Measurements from ENCODE around the gene CUL5. TPM values are rescaled to one million over a fixed set of nuclear protein-coding genes. Genes with fewer than 3 reads are reported as not detected.

CUL5 gene
- total and polyA plus RNA-seq, 2 of the 4 experiments (the other 2 are of a cell fraction) = 8.8 to 31.0 TPM

DNA sequence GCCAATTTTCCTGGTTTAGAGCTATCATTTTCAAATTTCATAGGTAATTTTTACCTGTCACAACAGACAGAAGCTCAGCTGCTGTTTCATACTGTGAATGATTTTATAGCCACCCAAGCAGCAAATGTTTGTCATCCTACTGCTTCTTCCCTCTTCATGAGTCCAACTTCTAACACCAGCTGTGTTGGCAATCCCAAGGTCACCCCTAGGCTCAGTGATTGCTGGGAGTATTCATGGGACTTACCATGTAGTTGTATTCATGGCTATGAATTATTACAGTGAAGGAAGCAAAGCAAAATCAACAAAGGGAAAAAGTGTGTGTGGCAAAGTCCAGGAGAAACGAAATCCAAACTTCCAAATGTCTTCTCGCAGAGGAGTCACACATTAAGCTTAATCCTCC, 28.5 kb downstream of the CUL5 start:
- Histone ChIP-seq H4K8ac (ENCODE audit: low read depth in 2 of 2, low read length in 2 of 2) (peak overlapping the region; percentile 10 to 33; a peak in 1 of 4 replicates), H2AK9ac (replicated peaks; ENCODE audit: low read depth, low read length, poor library complexity) (no peak overlapping the region), H3K27ac (ENCODE audit: insufficient read depth, low read length) (peak overlapping the region; percentile 66; the same call in 1 of the 2 replicates), H3K36me3 (ENCODE audit: control insufficient read depth, insufficient read depth, low read length) (peaks cover 6% of the 10 kb centered on the region), H2BK120ac (ENCODE audit: low read depth, low read length) (peak overlapping the region; percentile 58), H2BK5ac (ENCODE audit: low read depth, low read length, poor library complexity, severe bottlenecking) (peak overlapping the region; percentile 50), H3K4ac (ENCODE audit: low read depth, low read length) (peak overlapping the region; percentile 32), H2BK15ac (ENCODE audit: low read depth, low read length) (peak overlapping the region; percentile 84; the same call in 2 of the 3 replicates), H2BK20ac (ENCODE audit: low read depth, low read length) (peak overlapping the region; percentile 50), H2AFZ (replicated peaks; ENCODE audit: low read length, poor library complexity) (no peak overlapping the region), H2AK5ac (ENCODE audit: low read depth, low read length) (peak overlapping the region; percentile 32), H3K4me2 (ENCODE audit: low read depth, low read length) (peak overlapping the region; percentile 70), H3K9me3 (ENCODE audit: control insufficient read depth, insufficient read depth, low read length) (no peaks in the 10 kb centered on the region), H3K14ac (replicated peaks; ENCODE audit: low read depth, low read length) (peak overlapping the region; percentile 47; the same call in 1 of the 2 replicates), H3K79me1 (ENCODE audit: low read depth in 1 of 2, low read length in 2 of 2) (peaks cover 28 to 74% of the 10 kb centered on the region in 2 experiments), H4K5ac (ENCODE audit: low read depth, low read length) (peak overlapping the region; percentile 56; the same call in 1 of the 2 replicates), H4K91ac (ENCODE audit: insufficient read depth, low read depth, low read length) (peak overlapping the region; percentile 1; the same call in 1 of the 2 replicates), H3K18ac (ENCODE audit: low read depth, low read length) (peak overlapping the region; percentile 74; the same call in 1 of the 2 replicates), H3K23ac (ENCODE audit: low read depth, low read length) (peak overlapping the region; percentile 46), H3K4me3 (ENCODE audit: insufficient read depth, low read depth, low read length) (no peak overlapping the region), H3K27me3 (ENCODE audit: control insufficient read depth, insufficient read depth, low read length) (no peaks in the 10 kb centered on the region), H3K9ac (ENCODE audit: low read depth, low read length) (no peak overlapping the region), H3K9me1 (ENCODE audit: insufficient read depth, low read length) (peaks cover 7% of the 10 kb centered on the region; the same call in 1 of the 2 replicates), H4K20me1 (ENCODE audit: insufficient read depth, low read length) (peaks cover 30% of the 10 kb centered on the region), H3K4me1 (ENCODE audit: control insufficient read depth, insufficient read depth, low read length) (peaks cover 17% of the 10 kb centered on the region), H3K56ac (ENCODE audit: extremely low read depth, insufficient read depth, low read length) (no peak overlapping the region)
- ATAC-seq (ENCODE audit: low read depth) (peak; percentile 49), DNase-seq (no peak)
- ChIA-PET CTCF (interaction anchor here (1.3 to 1.4 kb wide), 3 partner anchors 17 to 28 kb away, joined by 3 to 7 read pairs (median 4); partner anchors contain the start of gene CUL5), POLR2A (ENCODE audit: unreplicated experiment) (interaction anchor here (0.5 kb wide), 1 partner anchor 185 kb away, joined by 3 read pairs; no protein-coding TSS in a partner anchor)
- WGBS, 2 experiments (ENCODE audit: extremely low coverage in 2 of 2, insufficient read length in 1 of 2) = no CpG with 5 or more reads among the region's 2 CpGs
- intact Hi-C loops (cut with micrococcal nuclease) (loop anchor here (2.0 kb wide), 1 partner anchor 28 kb away; the partner anchor contains the start of gene CUL5), in situ Hi-C loops (cut with MboI; ENCODE audit: low sequenced_read_pairs) (no loop called here), dilution Hi-C loops (cut with HindIII; ENCODE audit: low sequenced_read_pairs, unreplicated experiment) (no loop called here)
- TF ChIP-seq CHD1 (IDR thresholded peaks at IDR 0.05; ENCODE audit: low read depth, low read length) (no peak), RCOR1 (IDR thresholded peaks at IDR 0.05; ENCODE audit: insufficient replicate concordance, low read length) (no peak), RAD21 (IDR thresholded peaks at IDR 0.05; ENCODE audit: low read length) (no peak), POLR2A (IDR thresholded peaks at IDR 0.05; ENCODE audit: low read depth, low read length) (no peak), FOS (IDR thresholded peaks at IDR 0.05; ENCODE audit: low read depth, low read length) (no peak), SMC3 (IDR thresholded peaks at IDR 0.05; ENCODE audit: low read depth, low read length) (no peak), RFX5 (IDR thresholded peaks at IDR 0.05; ENCODE audit: low read depth, low read length) (no peak)
- TF ChIP-seq, protein P1, sequence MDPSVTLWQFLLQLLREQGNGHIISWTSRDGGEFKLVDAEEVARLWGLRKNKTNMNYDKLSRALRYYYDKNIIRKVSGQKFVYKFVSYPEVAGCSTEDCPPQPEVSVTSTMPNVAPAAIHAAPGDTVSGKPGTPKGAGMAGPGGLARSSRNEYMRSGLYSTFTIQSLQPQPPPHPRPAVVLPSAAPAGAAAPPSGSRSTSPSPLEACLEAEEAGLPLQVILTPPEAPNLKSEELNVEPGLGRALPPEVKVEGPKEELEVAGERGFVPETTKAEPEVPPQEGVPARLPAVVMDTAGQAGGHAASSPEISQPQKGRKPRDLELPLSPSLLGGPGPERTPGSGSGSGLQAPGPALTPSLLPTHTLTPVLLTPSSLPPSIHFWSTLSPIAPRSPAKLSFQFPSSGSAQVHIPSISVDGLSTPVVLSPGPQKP (IDR thresholded peaks at IDR 0.05; ENCODE audit: borderline replicate concordance, low read depth, low read length) = no peak
- TF ChIP-seq, protein P2, sequence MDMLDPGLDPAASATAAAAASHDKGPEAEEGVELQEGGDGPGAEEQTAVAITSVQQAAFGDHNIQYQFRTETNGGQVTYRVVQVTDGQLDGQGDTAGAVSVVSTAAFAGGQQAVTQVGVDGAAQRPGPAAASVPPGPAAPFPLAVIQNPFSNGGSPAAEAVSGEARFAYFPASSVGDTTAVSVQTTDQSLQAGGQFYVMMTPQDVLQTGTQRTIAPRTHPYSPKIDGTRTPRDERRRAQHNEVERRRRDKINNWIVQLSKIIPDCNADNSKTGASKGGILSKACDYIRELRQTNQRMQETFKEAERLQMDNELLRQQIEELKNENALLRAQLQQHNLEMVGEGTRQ (IDR thresholded peaks at IDR 0.05; ENCODE audit: low read depth, low read length) = no peak
- TF ChIP-seq, protein P3, sequence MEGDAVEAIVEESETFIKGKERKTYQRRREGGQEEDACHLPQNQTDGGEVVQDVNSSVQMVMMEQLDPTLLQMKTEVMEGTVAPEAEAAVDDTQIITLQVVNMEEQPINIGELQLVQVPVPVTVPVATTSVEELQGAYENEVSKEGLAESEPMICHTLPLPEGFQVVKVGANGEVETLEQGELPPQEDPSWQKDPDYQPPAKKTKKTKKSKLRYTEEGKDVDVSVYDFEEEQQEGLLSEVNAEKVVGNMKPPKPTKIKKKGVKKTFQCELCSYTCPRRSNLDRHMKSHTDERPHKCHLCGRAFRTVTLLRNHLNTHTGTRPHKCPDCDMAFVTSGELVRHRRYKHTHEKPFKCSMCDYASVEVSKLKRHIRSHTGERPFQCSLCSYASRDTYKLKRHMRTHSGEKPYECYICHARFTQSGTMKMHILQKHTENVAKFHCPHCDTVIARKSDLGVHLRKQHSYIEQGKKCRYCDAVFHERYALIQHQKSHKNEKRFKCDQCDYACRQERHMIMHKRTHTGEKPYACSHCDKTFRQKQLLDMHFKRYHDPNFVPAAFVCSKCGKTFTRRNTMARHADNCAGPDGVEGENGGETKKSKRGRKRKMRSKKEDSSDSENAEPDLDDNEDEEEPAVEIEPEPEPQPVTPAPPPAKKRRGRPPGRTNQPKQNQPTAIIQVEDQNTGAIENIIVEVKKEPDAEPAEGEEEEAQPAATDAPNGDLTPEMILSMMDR (conservative IDR thresholded peaks at IDR 0.05; ENCODE audit: low read depth, low read length) = no peak
- BruUV-seq (replicated peaks) = no TSS peak
